GM18499 (cell line): ENCODE data around the gene CACFD1.

Source experiments
- ATAC-seq: cut with Tn5 transposase; IDR thresholded peaks from one replicate; pipeline ENCODE4 v1.9.1; 2021; ENCODE audit warnings: moderate number of reproducible peaks; ENCODE audit not compliant: insufficient read depth, unreplicated experiment

Gene CACFD1

DNA sequence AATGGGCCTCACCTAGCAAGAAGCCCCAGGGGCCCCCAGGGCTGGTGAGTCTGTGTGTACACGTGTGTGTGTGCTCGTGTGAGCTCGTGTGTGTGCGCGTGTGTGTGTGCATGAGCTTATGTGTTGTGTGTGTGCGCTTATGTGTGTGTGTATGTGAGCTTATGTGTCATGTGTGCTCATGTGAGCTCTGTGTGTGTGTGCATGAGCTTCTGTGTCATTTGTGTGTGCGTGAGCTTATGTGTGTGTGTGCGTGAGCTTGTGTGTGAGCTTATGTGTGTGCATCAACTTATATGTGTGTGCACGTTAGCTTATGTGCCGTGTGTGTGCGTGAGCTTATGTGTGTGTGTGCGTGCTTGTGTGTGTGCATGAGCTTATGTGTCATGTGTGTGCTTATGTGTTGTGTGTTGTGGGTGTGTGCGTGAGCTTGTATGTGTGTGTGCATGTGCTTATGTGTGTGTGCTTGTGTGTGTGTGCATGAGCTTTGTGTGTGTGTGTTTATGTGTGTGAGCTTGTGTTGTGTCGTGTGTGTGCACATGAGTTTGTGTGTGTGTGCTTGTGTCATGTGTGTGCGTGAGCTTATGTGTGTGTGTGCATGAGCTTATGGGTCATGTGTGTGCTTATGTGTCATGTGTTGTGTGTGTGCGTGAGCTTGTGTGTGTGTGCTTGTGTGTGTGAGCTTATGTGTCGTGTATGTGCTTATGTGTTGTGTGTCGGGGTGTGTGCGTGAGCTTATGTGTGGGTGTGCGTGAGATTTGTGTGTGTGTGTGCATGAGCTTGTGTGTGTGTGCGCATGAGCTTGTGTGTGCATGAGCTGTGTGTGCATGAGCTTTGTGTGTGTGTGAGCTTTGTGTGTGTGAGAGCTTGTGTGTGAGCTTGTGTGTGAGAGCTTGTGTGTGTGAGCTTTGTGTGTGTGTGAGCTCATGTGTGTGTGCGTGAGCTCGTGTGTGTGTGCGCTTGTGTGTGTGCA lies 35.8 kb downstream of the CACFD1 start:
- ATAC-seq = no peak

GRCh38 chr9:133496861-133497842 lies 37.4 kb downstream of the CACFD1 start:
- ATAC-seq = no peak

DNA sequence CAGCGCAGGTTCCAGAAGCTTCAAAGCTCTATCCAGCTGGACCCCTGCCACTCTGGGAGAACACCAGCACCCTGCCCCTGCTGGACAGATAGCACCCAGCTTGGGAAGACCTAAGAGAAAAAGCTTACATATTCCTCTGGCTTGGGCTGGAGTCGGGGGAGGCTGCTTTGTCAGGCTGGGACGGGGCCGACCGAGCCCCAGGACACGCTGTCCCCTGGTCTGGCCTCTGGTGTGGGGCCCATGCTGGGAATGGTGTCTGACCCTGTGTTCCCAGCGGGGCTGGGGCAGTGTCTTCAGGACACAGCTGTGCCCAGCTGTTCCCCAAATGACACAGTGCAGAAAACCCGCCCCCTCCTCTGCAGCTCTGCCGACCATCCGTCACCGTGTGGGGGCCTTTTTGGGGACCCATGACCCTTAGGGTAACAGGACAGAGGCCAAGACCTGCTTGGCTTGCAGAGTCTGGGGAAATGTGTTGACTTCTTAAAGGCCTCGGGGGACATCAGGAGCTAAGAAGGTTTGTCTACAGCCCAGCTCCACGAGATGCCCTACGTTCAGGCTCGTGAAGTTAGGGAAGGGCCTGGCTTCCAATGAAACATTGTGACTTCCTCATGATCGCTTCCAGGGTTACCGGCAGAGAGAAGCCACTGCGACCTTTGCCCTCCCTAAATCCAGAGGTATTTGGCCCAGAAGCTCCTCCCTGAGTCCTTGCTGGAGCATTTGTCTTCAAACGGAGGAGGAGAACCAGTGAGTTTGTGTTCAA lies 39.5 kb downstream of the CACFD1 start:
- ATAC-seq = no peak

DNA sequence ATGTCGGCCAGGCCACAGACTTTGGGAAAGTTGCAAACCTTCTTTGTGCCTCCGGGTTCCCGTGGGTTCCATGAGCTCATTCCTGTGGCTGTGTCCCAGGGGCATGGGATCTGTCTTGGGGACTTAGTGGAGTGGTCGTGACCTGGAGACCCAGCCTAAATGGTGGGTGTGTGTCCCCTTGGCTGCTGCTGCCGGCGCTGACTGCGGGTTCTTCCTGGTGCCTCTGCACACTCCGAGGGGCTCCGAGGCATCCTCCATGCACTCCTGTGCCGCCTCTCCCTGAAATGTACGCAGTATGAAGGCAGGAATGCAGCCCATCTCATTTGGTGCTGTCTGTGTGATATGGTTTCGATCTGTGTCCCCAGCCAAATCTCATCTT lies 40.1 kb downstream of the CACFD1 start:
- no peak for ATAC-seq

DNA sequence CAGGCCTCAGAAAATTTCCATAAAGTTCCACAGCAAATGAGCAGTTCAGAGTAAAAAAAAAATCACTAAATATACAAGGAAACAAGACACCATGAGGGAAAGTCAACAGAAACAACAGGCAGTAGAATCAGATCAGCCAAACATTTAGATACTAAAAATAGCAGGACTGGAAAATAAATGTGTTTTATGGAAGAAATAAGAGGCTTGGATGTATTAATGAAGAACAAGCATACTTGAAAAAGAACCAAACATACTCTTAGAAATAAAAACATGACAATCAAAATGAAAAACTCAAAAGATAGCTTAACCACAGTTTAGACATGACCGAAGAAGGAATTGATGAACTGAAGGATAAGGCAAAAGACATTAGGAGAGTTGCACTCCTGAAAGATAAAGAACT lies 42.3 kb downstream of the CACFD1 start:
- no peak for ATAC-seq

DNA sequence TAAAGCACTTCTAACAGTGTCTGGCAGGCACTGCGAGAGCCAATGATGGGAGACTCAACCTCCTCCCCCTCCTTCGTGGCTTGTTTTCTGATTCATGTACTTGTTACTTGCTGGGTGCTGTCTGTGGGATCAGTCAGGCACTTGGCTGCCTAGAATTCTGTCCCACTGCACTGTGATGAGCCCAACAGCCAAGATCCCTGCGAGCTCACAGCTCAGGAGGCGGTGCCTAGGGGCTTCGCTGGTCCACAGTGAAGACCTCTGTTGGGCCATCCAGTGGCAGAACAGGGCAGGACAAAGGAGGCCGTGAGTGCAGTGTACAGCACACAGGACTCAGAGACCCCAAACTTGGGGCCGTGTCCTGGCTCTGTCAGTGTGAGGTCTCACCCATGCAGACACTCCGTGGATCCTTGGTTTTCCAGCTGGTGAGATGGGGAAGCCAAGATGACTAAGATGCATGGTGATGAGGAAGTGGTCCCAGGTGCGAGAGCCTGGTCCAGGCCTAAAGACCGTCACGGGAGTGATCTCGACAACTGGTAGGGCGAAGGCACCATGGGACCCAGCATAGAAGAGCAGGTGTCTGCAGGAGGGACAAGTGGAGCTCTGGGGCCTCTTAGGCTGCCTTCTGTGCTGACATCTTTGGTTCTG lies 45.5 kb downstream of the CACFD1 start:
- ATAC-seq = no peak

DNA sequence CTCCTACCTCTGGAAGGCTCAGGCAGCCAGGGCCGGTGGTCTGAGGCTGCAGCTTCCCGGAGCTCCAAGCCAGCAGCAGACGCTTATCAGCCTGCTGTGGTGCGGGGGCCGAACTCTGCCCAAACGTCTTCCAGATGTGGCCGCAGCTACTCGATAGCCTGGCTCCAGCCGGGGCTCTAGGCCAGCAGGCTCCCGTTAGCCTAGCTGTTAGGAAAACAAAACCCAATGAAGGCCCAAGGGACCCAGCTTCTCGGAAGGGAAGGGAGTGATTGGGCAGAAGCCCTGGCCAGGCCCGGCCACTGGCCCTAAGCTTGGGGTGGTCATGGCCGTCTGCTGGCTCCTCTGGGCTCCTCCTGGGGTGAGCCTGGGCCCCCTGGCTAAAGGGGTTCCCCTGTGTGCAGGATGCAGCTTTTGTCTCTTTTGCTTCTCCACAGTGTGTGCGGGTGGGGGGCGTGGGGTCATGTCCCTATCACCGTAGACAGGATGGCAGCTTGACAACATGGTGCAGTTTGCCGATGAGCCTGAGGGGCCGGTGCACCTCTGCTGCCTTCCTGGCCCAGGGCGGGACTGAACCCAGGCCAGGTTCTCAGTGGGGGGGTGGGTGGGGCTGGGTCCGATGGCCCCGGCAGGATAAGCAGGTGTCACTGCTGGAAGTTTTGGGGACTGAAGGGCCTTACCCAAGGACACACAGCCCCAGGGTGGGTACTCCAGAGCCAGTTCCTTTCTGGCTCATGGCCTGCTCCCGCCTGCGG lies 46.3 kb downstream of the CACFD1 start:
- ATAC-seq = no peak

GRCh38 chr9:133506653-133507038 lies 46.9 kb downstream of the CACFD1 start:
- no peak for ATAC-seq

DNA sequence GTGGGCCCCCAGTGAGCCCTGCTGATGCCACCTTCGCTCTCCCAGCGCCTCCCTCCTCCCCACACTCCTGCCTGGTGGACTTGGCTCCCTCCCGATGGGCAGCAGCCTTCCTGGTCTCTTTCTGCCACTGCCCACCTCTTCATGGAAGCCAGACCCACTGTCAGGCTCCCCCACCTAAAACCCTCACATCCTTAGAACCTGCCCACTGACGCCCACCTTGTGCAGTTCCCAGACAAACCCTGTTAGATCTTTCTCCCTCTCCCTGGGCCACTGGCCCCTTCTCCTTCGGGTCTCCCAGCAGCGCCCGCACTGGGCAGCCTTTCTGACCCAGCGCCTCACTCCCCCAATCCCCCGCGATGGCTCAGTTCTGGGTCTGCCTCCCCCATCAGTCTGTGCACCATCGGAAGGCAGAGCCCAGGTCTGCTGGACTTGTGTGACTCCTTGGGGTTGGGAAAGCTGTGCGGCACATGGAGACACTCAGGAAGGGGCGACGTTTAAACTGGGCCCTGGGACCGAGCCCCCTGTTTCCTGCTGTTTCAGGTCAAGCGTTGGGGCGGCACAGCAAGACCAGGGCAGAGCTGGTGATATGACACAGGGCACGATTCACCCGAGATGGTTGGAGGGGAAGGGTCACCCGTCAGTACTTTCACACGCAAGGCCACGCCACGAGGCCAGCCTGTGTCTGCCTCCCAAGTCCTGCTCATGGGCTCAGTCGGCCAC lies 47.6 kb downstream of the CACFD1 start:
- no peak for ATAC-seq

DNA sequence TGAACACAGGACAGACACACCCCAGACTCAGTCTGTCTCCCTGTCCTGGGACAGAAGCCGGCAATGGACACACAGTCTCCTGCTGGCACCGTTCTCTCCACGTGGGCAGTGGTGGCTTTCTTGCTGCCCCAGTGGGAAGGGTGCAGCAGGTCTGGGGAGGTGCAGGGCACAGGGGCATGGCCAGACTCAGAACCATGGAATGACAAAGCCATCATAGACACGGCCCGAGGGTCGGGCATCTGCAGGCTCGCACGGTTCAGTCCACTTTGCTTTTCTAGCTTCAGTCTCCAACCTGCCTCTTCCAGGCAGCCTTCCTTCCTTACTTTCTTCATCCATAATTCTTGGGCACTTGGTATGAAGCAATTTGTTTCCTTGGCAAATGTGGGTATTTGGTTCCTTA lies 48.3 kb downstream of the CACFD1 start:
- ATAC-seq = no peak

- no peak for ATAC-seq
Observed at GRCh38 chr9:133509179-133510083, 49.7 kb downstream of the CACFD1 start.

DNA sequence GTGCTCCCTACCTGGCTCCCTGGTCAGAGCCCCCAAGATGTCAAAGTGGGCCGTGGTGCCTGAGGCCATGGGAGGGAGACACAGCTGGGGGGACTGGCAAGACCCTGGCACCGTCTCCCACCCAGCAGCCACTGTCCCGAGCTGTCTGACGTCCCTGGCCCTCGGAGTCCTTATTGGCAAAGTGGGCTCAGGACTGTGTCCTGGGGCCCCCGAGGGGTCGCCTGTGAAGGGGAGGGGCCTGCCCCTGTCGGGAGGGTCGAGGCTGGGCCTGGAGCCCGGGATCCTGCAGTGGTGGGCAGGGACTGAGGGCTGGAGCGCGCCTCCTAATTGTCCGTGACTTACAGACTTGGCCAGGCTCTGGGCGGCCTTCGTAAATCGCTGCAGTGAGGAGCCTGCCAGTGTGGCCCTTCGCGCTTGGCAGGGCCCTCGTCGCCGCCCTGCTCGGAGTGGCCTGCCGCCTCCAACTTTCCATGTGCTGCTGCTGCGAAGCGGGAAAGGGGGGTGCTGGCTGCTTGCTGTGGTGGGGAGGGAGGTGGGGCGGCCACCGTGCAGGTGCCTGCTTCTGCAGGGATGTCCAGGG lies 51.2 kb downstream of the CACFD1 start:
- ATAC-seq = no peak

DNA sequence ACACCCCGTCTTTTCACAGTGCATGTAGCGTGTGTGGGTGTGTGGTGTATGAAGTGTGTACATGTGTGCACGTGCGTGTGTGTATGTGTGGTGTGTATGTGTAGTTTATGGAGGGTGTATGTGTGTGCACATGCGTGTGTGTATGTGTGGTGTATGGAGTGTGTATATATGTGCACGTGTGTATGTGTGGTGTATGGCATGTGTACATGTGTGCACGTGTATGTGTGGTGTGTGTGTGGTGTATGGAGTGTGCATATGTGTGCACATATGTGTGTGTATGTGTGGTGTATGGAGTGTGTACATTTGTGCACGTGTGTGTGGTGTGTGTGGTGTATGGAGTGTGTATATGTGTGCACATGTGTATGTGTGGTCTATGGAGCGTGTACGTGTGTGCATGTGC lies 51.8 kb downstream of the CACFD1 start:
- ATAC-seq = no peak

GRCh38 chr9:133512253-133513213 lies 52.8 kb downstream of the CACFD1 start:
- ATAC-seq = no peak

GRCh38 chr9:133513214-133514100 lies 53.7 kb downstream of the CACFD1 start:
- ATAC-seq = no peak
